ENCODE data around the gene KPRP. TPM values are rescaled to one million over a fixed set of nuclear protein-coding genes. Genes with fewer than 3 reads are reported as not detected.

The KPRP gene
- total and polyA plus RNA-seq, 7 donors: not detected

DNA sequence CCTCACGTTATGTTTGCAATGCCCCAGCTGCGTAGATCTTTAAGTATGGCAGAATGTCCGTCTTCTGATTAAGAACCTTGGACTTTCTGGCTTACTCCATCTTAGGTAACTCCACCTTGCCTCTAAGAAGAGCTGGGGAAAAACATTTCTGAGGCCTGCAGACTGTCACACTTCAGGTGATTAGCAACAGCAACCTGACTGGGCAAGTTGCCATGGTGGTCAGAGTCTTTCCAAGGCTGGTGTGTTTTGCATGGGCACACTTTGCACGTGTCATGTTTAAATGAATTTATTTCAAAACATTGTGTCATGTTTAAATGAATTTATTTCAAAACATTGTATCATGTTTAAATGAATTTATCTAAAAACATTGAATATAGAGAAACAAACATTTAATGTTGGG is 811 bp downstream of the KPRP start:
- DNase-seq: no peak
- 67 to 80% methylated on average over 4 of the region's 4 CpGs for WGBS, 2 donors
- Histone ChIP-seq H3K4me3 (no peak overlapping the region), H3K9me3 (no peaks in the 10 kb centered on the region), H3K27ac (no peak overlapping the region), H3K27me3 (no peaks in the 10 kb centered on the region), H3K36me3 (no peaks in the 10 kb centered on the region), H3K4me1 (no peaks in the 10 kb centered on the region)
- intact Hi-C loops (cut with DNase I): no loop called here
- TF ChIP-seq POLR2AphosphoS5 (IDR thresholded peaks at IDR 0.05) (no peak), EP300 (IDR thresholded peaks at IDR 0.05) (no peak), POLR2A (IDR thresholded peaks at IDR 0.05) (no peak)
- TF ChIP-seq, protein P1, sequence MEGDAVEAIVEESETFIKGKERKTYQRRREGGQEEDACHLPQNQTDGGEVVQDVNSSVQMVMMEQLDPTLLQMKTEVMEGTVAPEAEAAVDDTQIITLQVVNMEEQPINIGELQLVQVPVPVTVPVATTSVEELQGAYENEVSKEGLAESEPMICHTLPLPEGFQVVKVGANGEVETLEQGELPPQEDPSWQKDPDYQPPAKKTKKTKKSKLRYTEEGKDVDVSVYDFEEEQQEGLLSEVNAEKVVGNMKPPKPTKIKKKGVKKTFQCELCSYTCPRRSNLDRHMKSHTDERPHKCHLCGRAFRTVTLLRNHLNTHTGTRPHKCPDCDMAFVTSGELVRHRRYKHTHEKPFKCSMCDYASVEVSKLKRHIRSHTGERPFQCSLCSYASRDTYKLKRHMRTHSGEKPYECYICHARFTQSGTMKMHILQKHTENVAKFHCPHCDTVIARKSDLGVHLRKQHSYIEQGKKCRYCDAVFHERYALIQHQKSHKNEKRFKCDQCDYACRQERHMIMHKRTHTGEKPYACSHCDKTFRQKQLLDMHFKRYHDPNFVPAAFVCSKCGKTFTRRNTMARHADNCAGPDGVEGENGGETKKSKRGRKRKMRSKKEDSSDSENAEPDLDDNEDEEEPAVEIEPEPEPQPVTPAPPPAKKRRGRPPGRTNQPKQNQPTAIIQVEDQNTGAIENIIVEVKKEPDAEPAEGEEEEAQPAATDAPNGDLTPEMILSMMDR (IDR thresholded peaks at IDR 0.05): no peak

DNA sequence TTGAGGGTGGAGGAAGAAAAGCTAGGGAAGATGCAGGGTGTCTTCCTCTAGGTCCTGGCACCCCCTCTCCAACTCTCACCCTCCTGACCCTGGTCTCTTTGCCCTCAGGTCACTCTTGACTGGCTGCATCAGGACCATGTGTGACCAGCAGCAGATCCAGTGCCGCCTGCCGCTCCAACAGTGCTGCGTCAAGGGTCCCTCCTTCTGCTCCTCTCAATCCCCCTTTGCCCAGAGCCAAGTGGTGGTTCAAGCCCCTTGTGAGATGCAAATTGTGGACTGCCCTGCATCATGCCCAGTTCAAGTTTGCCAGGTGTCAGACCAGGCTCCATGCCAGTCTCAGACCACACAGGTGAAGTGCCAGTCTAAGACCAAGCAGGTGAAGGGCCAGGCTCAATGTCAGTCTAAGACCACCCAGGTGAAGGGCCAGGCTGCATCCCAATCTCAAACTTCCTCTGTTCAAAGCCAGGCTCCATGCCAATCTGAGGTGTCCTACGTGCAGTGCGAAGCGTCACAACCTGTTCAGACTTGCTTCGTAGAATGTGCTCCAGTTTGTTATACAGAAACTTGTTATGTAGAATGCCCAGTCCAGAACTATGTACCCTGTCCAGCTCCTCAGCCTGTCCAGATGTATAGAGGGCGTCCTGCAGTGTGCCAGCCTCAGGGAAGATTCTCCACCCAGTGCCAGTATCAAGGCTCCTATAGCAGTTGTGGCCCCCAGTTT is 1.8 kb downstream of the KPRP start:
- Histone ChIP-seq H3K27me3 (no peaks in the 10 kb centered on the region), H3K4me1 (no peaks in the 10 kb centered on the region), H3K27ac (no peak overlapping the region), H3K9me3 (no peaks in the 10 kb centered on the region), H3K36me3 (no peaks in the 10 kb centered on the region), H3K4me3 (no peak overlapping the region)
- 84 to 88% methylated on average over 8 of the region's 8 CpGs for WGBS, 2 donors
- TF ChIP-seq, protein P1 (IDR thresholded peaks at IDR 0.05): no peak
- no peak for TF ChIP-seq POLR2A (IDR thresholded peaks at IDR 0.05)
- no peak for TF ChIP-seq EP300 (IDR thresholded peaks at IDR 0.05)
- TF ChIP-seq POLR2AphosphoS5 (IDR thresholded peaks at IDR 0.05): no peak
- intact Hi-C loops (cut with DNase I): no loop called here
- no peak for DNase-seq

DNA sequence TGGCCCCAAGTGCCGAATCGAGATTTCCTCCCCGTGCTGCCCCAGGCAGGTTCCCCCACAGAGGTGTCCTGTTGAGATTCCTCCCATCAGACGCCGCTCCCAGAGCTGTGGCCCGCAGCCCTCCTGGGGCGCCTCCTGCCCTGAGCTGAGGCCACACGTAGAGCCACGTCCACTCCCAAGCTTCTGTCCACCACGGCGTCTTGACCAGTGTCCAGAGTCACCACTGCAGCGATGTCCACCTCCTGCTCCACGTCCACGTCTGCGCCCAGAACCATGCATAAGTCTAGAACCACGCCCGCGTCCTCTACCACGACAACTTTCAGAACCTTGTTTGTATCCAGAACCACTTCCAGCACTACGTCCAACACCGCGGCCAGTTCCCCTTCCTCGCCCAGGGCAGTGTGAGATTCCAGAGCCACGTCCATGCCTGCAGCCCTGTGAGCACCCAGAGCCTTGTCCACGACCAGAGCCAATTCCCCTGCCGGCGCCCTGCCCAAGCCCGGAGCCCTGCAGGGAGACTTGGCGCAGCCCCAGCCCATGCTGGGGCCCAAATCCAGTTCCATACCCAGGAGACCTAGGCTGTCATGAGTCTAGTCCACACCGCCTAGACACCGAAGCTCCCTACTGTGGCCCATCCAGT is 2.8 kb downstream of the KPRP start:
- Histone ChIP-seq H3K27ac (no peak overlapping the region), H3K9me3 (no peaks in the 10 kb centered on the region), H3K27me3 (no peaks in the 10 kb centered on the region), H3K4me3 (no peak overlapping the region), H3K4me1 (no peaks in the 10 kb centered on the region), H3K36me3 (no peaks in the 10 kb centered on the region)
- intact Hi-C loops (cut with DNase I): no loop called here
- 91 to 93% methylated on average over 31 of the region's 31 CpGs for WGBS, 2 donors
- TF ChIP-seq POLR2A (IDR thresholded peaks at IDR 0.05) (no peak), EP300 (IDR thresholded peaks at IDR 0.05) (no peak), POLR2AphosphoS5 (IDR thresholded peaks at IDR 0.05) (no peak)
- TF ChIP-seq, protein P1 (IDR thresholded peaks at IDR 0.05): no peak
- no peak for DNase-seq

DNA sequence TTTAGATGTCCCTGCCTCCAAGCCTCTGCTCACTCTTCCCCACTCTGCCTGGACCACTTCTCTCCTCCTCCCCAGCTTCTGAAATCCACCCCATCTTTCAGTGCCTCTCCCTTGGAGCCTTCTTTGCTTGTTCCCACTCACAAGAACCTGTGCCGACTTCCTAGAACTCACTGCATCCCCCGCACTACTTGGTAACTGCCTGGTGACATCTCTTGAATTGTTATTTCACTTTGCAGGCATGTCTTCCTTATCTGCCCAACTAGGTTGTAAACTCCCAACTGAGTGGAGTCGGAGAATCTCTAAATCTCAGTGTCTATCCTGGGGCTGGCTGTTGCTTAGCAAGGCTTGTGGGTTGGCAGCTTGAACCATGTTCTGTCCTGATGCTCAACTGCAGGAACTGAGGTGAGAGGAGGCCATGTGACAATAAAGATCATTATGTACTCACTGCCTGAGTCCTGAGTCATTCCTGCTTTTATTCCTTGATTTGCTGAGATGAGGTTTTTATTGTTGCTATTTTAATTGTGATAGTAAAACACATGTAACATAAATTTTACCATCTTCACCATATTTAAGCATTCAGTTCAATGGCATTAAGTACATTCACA is 3.9 kb downstream of the KPRP start:
- WGBS, 2 donors: 77 to 86% methylated on average over 3 of the region's 3 CpGs
- Histone ChIP-seq H3K4me1 (no peaks in the 10 kb centered on the region), H3K27ac (no peak overlapping the region), H3K4me3 (no peak overlapping the region), H3K9me3 (no peaks in the 10 kb centered on the region), H3K27me3 (no peaks in the 10 kb centered on the region), H3K36me3 (no peaks in the 10 kb centered on the region)
- DNase-seq: no peak
- intact Hi-C loops (cut with DNase I): no loop called here
- TF ChIP-seq POLR2A (IDR thresholded peaks at IDR 0.05) (no peak), EP300 (IDR thresholded peaks at IDR 0.05) (no peak)

DNA sequence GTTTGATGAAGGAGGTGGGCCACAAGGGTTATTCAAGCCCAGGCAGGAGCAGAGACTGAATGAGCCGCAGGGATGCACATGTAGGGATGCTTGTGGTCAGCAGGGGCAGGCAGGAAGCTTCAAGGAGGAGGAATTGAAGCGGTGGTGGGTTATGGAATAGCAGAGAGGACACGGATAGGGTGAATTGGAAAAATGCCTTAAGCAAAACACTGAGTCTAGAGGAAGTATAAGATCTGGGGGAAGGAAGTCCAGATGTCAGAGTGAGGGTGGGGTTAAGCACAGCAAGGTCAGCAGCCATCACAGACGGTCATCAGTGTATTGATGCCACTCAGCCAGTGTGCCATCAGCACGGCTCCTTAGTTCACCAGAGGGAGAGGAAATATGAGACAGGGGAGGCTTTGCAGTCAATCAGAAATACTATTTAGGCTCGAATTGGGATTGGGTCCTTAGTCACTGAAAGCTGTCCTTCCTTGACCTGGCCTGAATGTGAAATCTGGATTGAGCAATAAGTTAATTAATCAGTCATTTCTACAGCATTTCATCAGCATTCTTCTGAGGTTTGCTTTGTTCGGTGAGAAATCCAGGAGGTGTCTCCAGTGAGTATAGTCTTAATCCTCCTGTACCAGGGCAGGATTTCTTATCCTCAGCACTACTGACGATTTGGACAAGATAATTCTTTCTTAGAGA is 11.2 kb downstream of the KPRP start:
- TF ChIP-seq POLR2AphosphoS5 (IDR thresholded peaks at IDR 0.05) (no peak), EP300 (IDR thresholded peaks at IDR 0.05) (no peak)
- Histone ChIP-seq H3K27ac (no peak overlapping the region), H3K4me3 (no peak overlapping the region), H3K27me3 (no peaks in the 10 kb centered on the region), H3K36me3 (no peaks in the 10 kb centered on the region), H3K4me1 (no peaks in the 10 kb centered on the region), H3K9me3 (no peaks in the 10 kb centered on the region)
- intact Hi-C loops (cut with DNase I): no loop called here
- DNase-seq: no peak
- WGBS, 2 donors: 51 to 55% methylated on average over 8 of the region's 8 CpGs
